Measurements from ENCODE around the gene CEP350.

- TF ChIP-seq USF1 (IDR thresholded peaks at IDR 0.05; ENCODE audit: borderline replicate concordance, low read depth), result no peak
- TF ChIP-seq, protein P1, sequence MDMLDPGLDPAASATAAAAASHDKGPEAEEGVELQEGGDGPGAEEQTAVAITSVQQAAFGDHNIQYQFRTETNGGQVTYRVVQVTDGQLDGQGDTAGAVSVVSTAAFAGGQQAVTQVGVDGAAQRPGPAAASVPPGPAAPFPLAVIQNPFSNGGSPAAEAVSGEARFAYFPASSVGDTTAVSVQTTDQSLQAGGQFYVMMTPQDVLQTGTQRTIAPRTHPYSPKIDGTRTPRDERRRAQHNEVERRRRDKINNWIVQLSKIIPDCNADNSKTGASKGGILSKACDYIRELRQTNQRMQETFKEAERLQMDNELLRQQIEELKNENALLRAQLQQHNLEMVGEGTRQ (IDR thresholded peaks at IDR 0.05; ENCODE audit: borderline replicate concordance, low read depth, low read length), result no peak
- TF ChIP-seq EP300 (IDR thresholded peaks at IDR 0.05; ENCODE audit: borderline replicate concordance in 1 of 2, low read depth in 1 of 2, low read length in 1 of 2), result no peak
- TF ChIP-seq FOXM1 (IDR thresholded peaks at IDR 0.05; ENCODE audit: low read depth), result no peak
- no peak for TF ChIP-seq POLR2AphosphoS5 (IDR thresholded peaks at IDR 0.05; ENCODE audit: low read depth, low read length)
- TF ChIP-seq, protein P2, sequence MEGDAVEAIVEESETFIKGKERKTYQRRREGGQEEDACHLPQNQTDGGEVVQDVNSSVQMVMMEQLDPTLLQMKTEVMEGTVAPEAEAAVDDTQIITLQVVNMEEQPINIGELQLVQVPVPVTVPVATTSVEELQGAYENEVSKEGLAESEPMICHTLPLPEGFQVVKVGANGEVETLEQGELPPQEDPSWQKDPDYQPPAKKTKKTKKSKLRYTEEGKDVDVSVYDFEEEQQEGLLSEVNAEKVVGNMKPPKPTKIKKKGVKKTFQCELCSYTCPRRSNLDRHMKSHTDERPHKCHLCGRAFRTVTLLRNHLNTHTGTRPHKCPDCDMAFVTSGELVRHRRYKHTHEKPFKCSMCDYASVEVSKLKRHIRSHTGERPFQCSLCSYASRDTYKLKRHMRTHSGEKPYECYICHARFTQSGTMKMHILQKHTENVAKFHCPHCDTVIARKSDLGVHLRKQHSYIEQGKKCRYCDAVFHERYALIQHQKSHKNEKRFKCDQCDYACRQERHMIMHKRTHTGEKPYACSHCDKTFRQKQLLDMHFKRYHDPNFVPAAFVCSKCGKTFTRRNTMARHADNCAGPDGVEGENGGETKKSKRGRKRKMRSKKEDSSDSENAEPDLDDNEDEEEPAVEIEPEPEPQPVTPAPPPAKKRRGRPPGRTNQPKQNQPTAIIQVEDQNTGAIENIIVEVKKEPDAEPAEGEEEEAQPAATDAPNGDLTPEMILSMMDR (IDR thresholded peaks at IDR 0.05), result no peak
- no peak for TF ChIP-seq GABPA (IDR thresholded peaks at IDR 0.05; ENCODE audit: low read depth)
- no peak for TF ChIP-seq TEAD4 (IDR thresholded peaks at IDR 0.05; ENCODE audit: borderline replicate concordance, insufficient read depth)
- no peak for TF ChIP-seq ELF1 (IDR thresholded peaks at IDR 0.05)
- no peak for TF ChIP-seq RCOR1 (IDR thresholded peaks at IDR 0.05; ENCODE audit: low read length)
Measured at GRCh38 chr1:179996099-179996498, 41.5 kb downstream of the CEP350 start.

All from SK-N-SH (cell line).